ENCODE data around the gene FMO5.
A peak's percentile ranks its signal among the peaks of the same experiment; 100 is the strongest.

DNA sequence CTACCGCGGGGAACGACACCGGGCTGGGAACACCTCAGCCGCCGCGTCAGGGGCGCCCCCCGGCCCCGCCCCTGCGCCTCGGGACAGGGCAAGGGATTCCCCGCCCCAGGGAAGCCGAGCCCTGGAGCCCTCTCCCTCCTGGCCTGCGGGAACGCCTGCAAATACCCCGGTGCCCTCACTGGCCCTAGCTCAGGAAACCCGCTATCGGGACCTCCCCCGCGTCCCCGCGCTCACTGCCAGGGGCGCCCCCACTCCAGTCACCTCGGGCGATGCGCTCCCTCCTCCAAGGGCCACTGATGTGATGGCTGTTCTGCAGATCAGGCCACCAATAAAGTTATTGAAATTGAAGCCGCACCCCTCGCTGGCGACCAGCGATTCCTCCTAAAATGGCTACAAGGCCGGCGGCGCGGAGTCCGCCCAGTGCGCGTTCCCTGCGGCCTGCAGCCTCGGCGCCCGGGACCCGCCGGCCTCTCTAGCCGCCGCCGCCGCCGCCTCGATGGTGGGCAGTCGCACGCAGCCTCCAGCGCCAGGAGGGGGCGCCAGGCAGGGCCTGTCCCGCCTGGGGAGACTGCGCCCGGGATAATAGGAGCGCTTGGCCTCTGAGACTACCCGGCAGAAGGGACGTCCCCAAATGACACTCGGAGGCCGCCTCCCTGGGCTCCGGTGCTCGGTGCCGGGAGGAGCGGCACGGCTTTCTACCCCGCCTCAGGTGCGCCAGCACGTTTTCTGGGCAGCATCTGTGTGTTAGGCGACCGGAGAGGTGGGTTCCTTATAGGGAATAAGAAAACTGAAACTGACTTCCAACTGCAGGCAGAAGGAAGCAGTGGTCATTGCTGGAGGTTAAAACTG, 52.7 kb downstream of the FMO5 start, which contains the start of gene PRKAB2:
- TF ChIP-seq POLR2A (IDR thresholded peaks at IDR 0.05) (peak in 3 of 4 donors; percentile 41 to 81 (median 75)), POLR2AphosphoS5 (IDR thresholded peaks at IDR 0.05) (peak; percentile 40 to 70)
- TF ChIP-seq, protein P1, sequence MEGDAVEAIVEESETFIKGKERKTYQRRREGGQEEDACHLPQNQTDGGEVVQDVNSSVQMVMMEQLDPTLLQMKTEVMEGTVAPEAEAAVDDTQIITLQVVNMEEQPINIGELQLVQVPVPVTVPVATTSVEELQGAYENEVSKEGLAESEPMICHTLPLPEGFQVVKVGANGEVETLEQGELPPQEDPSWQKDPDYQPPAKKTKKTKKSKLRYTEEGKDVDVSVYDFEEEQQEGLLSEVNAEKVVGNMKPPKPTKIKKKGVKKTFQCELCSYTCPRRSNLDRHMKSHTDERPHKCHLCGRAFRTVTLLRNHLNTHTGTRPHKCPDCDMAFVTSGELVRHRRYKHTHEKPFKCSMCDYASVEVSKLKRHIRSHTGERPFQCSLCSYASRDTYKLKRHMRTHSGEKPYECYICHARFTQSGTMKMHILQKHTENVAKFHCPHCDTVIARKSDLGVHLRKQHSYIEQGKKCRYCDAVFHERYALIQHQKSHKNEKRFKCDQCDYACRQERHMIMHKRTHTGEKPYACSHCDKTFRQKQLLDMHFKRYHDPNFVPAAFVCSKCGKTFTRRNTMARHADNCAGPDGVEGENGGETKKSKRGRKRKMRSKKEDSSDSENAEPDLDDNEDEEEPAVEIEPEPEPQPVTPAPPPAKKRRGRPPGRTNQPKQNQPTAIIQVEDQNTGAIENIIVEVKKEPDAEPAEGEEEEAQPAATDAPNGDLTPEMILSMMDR (IDR thresholded peaks at IDR 0.05), result peak; percentile 91 to 99 (median 98)

Data from upper lobe of left lung (tissue), 4 donors.